Neuron (in vitro differentiated cells): ENCODE results near the gene HSPA1B.
"Not testable (repeated sequence)": the region's sequence is repeated elsewhere in the genome, so short reads cannot be mapped to it uniquely, and the experiment has no call there.

Experiments
- H2AFZ ChIP-seq: one replicate; pipeline ENCODE4 v1.6.1; 2013; ENCODE audit warnings: low read depth, mild to moderate bottlenecking, inconsistent platforms, low read length, moderate library complexity
- H3K27me3 ChIP-seq: one replicate; pipeline ENCODE4 v1.6.1; 2013; ENCODE audit warnings: low read length; ENCODE audit not compliant: insufficient read depth
- H3K36me3 ChIP-seq: one replicate; pipeline ENCODE4 v1.6.1; 2013; ENCODE audit warnings: low read length; ENCODE audit not compliant: insufficient read depth
- H3K4me1 ChIP-seq: one replicate; pipeline ENCODE4 v1.6.1; 2013; ENCODE audit warnings: low read length; ENCODE audit not compliant: insufficient read depth
- H3K4me3 ChIP-seq: 2 replicates; pipeline ENCODE4 v1.5.1; 2013; ENCODE audit warnings: mild to moderate bottlenecking, low read length, moderate library complexity
- H3K9me3 ChIP-seq: one replicate; pipeline ENCODE4 v1.6.1; 2013; ENCODE audit warnings: low read length

HSPA1B gene

DNA sequence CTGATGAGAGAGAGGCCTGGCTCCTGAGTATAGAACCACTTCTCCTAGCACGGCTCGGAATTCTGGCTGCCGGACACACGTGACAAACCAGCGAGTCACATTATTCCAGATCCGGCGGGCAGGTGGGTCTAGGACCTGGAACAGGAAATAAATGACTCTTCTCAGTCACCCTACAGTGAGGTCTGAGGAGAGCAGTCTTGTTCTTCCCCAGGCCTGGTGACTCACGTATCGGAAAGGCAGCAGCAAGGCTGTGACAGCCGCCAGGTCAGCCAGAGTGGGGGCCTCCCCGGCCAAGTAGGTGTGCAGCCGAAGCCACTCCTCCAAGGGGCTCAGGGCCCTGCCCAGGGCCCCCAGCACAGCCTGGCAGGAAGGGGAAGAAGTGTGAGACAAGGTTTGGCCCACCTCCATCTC lies 34.8 kb upstream of the HSPA1B start:
- Histone ChIP-seq H3K4me1 (peaks cover 13% of the 10 kb centered on the region), H3K9me3 (no peaks in the 10 kb centered on the region), H3K36me3 (peaks cover 30% of the 10 kb centered on the region), H3K27me3 (no peaks in the 10 kb centered on the region), H2AFZ (no peak overlapping the region), H3K4me3 (no peak overlapping the region)

DNA sequence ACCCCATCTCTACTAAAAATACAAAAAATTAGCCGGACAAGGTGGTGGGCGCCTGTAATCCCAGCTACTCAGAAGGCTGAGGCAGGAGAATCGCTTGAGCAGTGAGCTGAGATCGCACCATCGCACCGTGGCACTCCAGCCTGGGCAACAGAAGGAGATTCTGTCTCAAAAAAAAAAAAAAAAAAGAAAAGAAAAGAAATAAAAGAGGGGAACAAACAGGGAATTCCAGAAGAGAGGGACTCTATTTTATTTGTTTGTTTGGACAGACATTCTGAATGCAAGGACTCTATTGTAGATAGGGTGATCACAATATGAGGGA lies 33.7 kb upstream of the HSPA1B start:
- not testable (repeated sequence) for H2AFZ ChIP-seq, H3K27me3 ChIP-seq, H3K9me3 ChIP-seq
- Histone ChIP-seq H3K4me1 (peaks cover 13% of the 10 kb centered on the region), H3K36me3 (peaks cover 39% of the 10 kb centered on the region), H3K4me3 (peak overlapping the region; percentile 83)

DNA sequence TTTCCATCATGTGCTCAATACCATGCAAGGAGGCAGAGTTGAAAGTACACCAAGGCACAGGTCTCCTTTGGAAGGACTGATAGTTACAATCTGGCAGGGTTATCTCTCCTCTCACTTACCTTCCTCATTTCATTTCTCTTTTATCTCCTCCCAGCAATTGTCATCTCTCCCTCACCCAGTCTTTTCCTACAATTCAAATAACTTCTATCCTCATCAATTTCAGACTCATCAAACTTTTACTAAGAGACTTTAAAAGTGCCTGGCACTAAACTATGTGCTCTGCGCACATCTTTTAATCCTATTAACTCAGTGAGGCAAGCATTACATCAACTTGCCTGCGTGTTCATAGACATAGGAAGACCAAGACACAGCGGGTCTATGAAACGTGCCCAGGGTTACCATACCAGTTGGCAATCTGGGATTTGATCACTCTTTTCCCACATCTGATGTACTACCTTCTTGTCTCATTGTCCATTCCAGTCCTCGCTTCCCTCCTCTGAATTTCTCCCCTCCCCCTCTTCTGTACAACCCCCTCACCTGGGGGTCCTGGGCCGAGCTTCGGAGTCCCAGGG lies 33.2 kb upstream of the HSPA1B start:
- H3K27me3 ChIP-seq: no peaks in the 10 kb centered on the region
- peak overlapping the region; percentile 83 for H3K4me3 ChIP-seq
- H3K36me3 ChIP-seq: peaks cover 39% of the 10 kb centered on the region
- H2AFZ ChIP-seq: peak overlapping the region; percentile 60
- peaks cover 13% of the 10 kb centered on the region for H3K4me1 ChIP-seq
- no peaks in the 10 kb centered on the region for H3K9me3 ChIP-seq

DNA sequence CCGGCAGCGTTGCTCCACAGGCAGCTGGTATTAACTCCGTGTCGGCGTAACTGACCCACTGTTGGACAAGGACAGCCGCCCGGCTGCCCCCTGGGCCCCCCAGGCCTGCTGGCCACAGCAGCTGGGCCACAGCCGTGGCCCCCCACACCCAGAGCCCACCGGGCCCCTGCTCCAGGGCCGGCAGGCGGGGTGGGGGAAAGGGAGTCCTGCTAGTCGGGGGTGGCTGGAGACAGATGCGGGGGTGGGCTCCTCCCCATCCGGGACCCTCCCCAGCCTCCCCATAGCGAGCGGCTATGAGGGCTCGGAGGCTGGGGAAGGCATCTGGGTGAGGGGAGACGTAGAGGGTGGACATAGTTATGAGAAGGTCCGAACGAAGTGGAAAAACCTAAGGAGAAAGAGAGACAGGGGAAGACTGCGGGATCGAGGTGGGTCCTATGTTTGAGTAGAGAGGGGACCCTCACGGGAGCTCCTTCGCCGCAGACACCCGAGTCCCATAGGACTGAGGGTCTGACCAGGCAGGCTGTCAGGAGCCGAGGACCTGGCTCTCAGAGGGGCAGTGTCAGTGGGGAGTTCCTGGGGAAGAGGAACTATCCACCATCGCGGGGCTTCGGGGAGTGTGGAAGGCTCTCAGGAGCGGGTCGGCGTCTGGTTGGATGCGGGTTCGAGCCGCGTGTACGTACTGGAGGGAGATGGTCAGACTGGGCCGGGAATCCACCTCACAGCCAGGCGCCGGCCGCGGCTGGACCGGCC lies 32.5 kb upstream of the HSPA1B start:
- Histone ChIP-seq H3K9me3 (no peaks in the 10 kb centered on the region), H3K4me3 (peak overlapping the region; percentile 83), H3K4me1 (peaks cover 13% of the 10 kb centered on the region), H2AFZ (peak overlapping the region; percentile 60), H3K27me3 (no peaks in the 10 kb centered on the region), H3K36me3 (peaks cover 37% of the 10 kb centered on the region)

DNA sequence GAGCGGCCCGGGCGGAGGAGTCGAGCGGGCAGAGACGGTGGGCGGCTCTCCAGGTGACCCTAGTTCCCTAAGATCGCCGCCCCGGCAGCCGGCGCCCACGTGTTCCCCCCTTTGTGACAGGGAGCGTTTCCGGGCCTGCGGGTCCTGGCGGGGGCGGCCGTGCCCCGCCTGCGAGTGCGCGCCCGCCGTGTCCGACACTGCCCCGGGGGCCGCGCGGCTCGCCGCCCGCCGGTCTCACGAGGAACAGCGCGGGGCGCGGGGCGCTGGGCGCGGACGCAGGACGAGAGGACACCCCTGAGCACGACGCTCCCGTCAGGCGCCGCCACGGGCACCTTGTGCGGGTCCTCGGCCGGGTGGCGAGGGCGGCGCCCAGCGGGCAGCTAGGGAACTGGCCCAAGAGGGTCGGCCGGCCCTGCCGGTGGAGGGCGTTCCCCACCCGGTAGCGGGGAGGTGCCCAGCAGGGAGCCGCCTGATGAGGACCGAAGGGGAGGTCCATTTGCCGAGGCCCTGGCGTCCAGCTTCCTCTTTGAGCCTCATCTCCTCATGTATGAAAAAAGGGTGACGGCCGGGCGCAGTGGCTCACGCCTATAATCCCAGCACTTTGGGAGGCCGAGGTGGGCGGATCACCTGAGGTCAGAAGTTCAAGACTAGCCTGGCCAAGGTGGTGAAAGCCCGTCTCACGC lies 31.8 kb upstream of the HSPA1B start, which contains the start of gene VARS1:
Gene VARS1, minus strand, starts transcription at position 137 of the 683 bp plus-strand sequence. CDS start 535 bp downstream, outside the sequence.
- peak within 1 kb of the TSS; percentile 83 for H3K4me3 ChIP-seq
- no peaks in the 10 kb centered on the region for H3K27me3 ChIP-seq
- H3K36me3 ChIP-seq: peaks cover 34% of the 10 kb centered on the region
- no peaks in the 10 kb centered on the region for H3K9me3 ChIP-seq
- peaks cover 13% of the 10 kb centered on the region for H3K4me1 ChIP-seq
- H2AFZ ChIP-seq: peak within 1 kb of the TSS; percentile 60

DNA sequence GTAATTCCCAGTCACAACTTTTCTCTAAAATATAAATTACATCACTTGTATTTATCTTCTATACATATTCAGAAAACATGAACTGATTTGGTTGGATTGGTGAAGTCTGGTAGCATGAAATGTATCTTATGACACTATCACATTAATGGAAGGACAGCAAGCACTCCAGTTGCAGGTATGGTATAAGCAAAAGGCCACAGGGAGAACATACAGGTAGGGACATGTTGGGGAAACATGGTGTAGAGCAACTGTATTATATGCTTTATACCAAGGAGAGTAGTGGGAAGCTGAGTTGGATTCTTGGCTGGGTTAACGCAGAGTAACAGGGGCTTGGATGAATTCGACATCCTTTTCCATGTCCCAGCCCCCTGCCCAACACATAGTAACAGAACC lies 30.5 kb upstream of the HSPA1B start:
- Histone ChIP-seq H3K36me3 (peaks cover 32% of the 10 kb centered on the region), H2AFZ (no peak overlapping the region), H3K4me3 (no peak overlapping the region), H3K4me1 (peaks cover 13% of the 10 kb centered on the region), H3K27me3 (no peaks in the 10 kb centered on the region), H3K9me3 (no peaks in the 10 kb centered on the region)

DNA sequence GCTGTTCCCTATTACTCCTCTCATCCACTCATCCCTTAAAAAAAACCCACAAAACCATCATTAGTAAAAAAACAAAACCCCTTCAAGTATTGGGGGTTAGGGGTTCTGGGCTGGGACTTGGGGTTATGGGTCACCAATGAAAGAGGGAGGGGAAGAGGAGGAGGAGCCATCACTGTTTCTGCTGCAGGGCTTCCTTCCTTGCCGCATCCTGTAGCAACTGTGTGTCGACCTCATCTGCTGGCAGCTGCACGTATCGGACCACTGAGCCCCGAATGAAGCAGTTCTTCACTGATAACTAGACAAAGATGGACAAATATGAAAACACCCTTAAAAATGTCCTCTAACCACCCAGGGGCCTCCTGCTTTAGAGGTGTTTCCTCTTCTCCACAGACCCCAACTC lies 29.9 kb upstream of the HSPA1B start:
- H3K4me3 ChIP-seq: no peak overlapping the region
- no peak overlapping the region for H2AFZ ChIP-seq
- peaks cover 27% of the 10 kb centered on the region for H3K36me3 ChIP-seq
- H3K9me3 ChIP-seq: no peaks in the 10 kb centered on the region
- no peaks in the 10 kb centered on the region for H3K27me3 ChIP-seq
- peaks cover 13% of the 10 kb centered on the region for H3K4me1 ChIP-seq

DNA sequence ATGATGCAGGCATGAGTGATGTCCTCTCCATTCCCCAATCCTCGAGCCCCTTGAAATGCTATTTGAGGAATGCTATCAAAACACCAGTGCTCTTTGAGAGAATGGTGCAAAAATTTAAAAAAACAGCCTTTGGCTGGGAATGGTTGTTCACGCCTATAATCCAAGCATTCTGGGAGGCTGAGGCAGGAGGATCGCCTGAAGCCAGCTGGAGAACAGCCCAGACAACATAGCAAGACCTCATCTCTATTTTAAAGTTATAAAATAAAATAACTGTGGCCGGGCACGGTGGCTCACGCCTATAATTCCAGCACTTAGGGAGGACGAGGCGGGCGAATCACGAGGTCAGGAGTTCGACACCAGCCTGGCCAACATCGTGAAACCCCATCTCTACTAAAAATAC lies 27.8 kb upstream of the HSPA1B start:
- H3K4me1 ChIP-seq: no peaks in the 10 kb centered on the region
- H2AFZ ChIP-seq: no peak overlapping the region
- peaks cover 41% of the 10 kb centered on the region for H3K36me3 ChIP-seq
- H3K27me3 ChIP-seq: no peaks in the 10 kb centered on the region
- H3K9me3 ChIP-seq: no peaks in the 10 kb centered on the region
- H3K4me3 ChIP-seq: no peak overlapping the region

DNA sequence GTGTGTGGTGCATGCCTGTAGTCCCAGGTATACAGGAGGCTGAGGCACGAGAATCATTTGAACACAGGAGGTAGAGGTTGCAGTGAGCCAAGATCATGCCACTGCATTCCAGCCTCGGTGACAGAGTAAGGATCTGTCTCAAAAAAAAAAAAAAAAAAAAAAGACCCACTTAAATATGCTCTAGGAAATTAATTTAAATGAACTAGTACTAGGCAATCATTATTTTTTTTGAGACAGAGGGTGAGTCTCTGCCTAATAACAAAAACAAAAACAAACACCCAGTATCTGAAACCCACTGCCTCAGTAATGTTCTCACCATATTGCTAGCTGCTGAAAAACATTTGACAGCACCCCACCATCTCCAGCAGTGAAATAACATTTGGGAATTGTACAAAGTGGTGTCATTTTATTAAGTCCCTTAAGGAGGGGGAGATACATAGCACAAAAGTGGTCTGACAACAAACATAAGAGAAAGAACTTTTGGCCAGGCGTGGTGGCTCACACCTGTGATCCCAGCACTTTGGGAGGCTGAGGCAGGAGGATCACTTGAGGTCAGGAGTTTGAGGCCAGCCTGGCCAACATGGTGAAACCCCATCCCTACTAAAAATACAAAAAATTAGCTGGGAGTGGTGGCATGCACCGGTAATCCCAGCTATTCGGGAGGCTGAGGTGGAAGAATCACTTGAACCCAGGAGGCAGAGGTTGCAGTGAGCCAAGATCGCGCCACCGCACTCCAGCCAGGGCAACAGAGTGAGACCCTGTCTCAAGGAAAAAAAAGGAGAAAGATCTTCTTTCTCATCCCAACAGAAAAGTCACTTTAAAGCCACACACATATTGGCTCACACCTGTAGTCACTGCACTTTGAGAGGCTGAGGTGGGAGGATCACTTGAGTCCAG lies 26.3 kb upstream of the HSPA1B start:
- H3K9me3 ChIP-seq, H3K4me3 ChIP-seq, H2AFZ ChIP-seq, H3K27me3 ChIP-seq, H3K4me1 ChIP-seq: not testable (repeated sequence)
- peaks cover 44% of the 10 kb centered on the region for H3K36me3 ChIP-seq

DNA sequence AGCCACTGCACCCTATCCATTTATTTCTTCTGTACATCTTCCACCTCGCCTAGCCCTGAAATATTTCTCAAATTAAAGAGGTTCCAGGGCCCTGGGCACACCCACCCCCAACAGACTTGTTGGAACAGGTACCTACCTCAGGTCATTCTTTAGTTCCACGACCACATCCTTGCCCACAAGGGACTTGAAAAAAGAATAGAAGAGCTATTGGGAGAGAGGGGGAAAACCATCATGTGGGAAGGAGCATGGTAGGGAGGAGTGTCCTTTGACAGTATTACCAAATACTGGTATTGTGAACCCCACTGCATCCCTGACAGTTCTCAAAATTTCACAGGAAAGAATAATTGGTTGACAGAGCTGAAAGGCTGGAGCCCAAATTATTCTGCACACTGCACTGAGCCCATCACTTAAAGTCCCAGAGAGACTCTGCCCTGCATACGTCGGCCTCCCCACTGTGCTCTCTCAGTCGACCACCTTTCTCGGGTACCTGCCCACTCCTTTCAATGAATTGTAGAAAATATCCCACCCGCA lies 21.5 kb upstream of the HSPA1B start:
- Histone ChIP-seq H3K9me3 (no peaks in the 10 kb centered on the region), H3K4me1 (peaks cover 9% of the 10 kb centered on the region), H3K27me3 (no peaks in the 10 kb centered on the region), H2AFZ (peak overlapping the region; percentile 70), H3K36me3 (peaks cover 25% of the 10 kb centered on the region), H3K4me3 (peak overlapping the region; percentile 85)

DNA sequence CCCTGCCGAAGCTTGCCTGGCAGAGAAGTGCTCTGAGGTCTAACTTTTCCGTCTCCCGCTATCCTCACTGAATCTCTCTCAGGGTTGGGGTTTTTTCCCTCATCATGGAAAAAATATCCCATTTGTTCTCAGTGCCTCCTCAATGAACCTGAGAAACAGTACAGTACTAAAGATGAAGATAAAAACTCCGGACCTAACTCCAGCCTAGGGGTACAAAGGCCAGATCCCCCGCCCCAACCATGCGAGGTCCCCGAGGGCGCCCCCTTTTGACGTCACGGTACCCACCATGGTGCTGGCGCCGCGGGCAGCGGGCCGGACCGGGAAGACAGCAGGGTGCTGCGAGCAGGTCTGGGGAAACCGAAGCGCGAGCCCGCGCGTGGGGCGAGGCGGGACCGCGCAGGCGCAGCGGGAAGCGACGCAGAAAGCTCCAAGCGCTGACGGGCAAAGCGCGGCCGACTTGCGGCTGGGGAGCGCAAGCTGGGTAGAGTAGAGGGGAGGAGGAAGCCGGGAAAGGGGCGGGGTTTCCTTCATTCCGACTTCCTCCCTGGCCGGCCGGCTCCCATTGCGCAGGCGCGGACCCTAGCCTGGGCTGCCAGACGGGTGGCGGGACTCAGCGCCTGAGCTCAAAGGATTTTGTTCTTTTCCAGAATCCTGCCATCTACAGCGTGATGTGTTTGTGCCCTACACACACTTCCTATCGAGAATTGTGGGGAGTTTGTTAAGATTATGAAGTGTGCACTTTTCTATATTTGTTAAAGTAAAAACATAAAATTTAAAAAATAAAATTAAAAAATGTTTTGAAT lies 20.9 kb upstream of the HSPA1B start, which contains the start of gene LSM2:
Gene LSM2, minus strand, starts transcription at position 497 of the 803 bp plus-strand sequence. Its CDS starts 209 bp downstream, at position 288.
- Histone ChIP-seq H2AFZ (peak within 1 kb of the TSS; percentile 70), H3K27me3 (no peaks in the 10 kb centered on the region), H3K4me1 (peaks cover 9% of the 10 kb centered on the region), H3K36me3 (peaks cover 20% of the 10 kb centered on the region), H3K4me3 (peak within 1 kb of the TSS; percentile 85), H3K9me3 (no peaks in the 10 kb centered on the region)

DNA sequence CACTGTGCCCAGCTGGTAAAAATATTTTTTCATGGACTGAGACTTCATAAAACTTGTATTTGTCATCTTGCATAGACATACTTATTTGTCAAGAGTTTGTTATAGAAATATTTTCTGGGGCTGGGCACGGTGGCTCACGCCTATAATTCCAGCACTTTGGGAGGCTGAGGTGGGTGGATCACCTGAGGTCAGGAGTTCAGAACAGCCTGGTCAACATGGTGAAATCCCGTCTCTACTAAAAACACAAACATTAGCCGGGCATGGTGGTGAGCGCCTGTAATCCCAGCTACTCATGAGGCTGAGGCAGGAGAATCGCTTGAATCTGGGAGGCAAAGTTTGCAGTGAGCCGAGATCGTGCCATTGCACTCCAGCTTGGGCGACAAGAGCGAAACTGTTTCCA lies 18.9 kb upstream of the HSPA1B start:
- H3K27me3 ChIP-seq, H3K4me1 ChIP-seq, H3K4me3 ChIP-seq, H3K9me3 ChIP-seq, H2AFZ ChIP-seq: not testable (repeated sequence)
- peaks cover 12% of the 10 kb centered on the region for H3K36me3 ChIP-seq
